ENCODE data around the gene ADAM10.
"Not testable (repeated sequence)": the region's sequence is repeated elsewhere in the genome, so short reads cannot be mapped to it uniquely, and the experiment has no call there.

Gene ADAM10

GRCh38 chr15:58666957-58667356, 82.5 kb downstream of the ADAM10 start:
- DNase-seq: no peak

DNA sequence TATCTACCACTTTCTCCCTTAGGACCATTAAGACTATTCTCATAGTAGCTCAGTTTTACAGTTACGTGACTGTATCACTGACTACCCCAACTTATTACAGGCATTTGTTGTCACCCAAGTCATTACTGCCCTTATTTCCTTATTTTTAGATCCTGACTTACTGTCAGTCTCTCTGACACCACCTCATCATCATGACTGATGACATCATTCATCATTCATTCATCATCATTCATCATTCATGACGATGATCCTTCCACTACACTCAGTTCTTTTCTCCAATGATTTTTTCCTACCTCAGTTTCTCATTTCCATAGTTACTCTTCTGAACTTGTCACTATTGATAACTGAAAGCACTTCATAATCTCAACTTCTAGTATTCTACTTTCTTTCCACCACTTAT, 83.8 kb downstream of the ADAM10 start:
- DNase-seq: no peak

DNA sequence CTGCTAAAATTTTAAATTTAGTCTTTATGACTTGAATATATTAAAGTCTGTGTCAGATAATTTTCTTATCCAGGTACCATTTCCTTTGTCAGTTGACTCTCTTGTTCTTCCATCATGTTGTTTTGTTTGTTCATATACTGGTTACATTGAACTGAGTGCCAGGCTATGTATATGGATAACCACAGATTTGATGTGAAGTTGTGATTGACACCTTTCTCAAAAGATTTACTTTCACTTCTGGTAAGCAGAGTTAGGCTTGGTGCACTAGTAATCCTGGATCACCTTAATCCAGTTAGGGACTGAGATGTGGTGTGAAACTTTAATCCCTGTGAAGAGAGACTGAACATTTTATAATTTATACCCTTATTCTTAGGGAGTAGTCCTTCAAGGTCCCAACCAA, 99.4 kb downstream of the ADAM10 start:
- DNase-seq: no peak

GRCh38 chr15:58649175-58649574, 100.3 kb downstream of the ADAM10 start:
- no peak for DNase-seq

- no peak for DNase-seq
These were observed 105.5 kb downstream of the ADAM10 start for GRCh38 chr15:58643996-58644395.

DNA sequence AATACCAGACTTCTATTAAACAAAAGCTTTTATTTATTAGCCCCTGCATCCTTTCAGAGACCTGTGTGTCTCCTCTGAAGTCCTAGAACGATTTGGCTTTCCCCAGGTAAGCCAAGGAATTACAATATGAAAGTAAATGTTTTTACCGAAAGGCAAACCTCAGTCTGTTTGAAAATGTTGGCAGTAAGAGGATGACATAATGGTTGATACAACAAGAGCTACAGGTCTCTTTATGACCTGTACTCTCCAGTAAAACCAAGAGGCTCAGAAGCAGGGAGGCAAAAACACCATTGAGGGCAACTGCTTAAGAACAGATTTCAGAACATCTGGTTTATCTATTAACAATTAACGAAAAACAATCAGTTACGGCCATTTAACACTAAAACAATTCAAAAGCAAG, 107.8 kb downstream of the ADAM10 start:
- peak in 1 of 14 donors; percentile 6 for DNase-seq

GRCh38 chr15:58639992-58640391, 109.5 kb downstream of the ADAM10 start:
- no peak for DNase-seq

- DNase-seq: no peak
These were observed 110.3 kb downstream of the ADAM10 start for GRCh38 chr15:58639002-58639756.

DNA sequence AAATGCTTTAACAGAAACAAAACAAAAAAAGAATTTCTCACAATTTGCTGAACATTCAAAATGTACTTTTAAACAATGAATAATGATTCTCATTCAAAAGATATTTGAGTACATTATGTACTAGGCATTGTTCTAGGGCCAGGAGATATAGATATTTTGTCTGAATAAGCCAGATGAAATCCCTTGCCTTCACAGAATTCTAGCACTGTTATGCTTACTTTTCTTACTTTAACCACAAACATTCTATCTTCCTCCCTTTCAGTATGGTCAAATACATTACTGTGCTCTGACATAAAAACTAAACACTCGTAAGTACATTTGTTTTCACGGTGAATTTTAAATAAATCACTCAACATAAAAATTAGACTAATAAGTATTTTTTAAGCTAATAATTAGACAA, 116.7 kb downstream of the ADAM10 start:
- no peak for DNase-seq

GRCh38 chr15:58631319-58631718, 118.2 kb downstream of the ADAM10 start:
- no peak for DNase-seq

DNA sequence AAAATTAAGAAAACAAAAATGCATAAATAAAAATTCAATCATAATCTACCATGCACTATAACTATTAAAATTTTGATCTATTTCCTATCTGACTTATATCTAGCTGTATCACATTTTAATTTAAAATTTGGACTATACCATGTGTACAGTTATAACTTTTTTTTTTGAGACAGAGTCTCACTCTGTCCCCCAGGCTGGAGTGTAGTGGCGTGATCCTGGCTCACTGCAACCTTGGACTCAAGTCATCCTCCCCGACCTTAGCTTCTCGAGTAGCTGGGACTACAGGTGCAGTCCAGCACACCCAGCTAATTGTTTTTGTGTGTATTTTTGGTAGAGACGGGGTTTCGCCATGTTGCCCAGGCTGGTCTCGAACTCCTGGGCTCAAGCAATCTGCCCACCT, 119.9 kb downstream of the ADAM10 start:
- DNase-seq: no peak

- DNase-seq: peak in 1 of 14 donors; percentile 26
These were observed 121.1 kb downstream of the ADAM10 start for GRCh38 chr15:58628206-58628947.

- no peak for DNase-seq
These were observed 121.8 kb downstream of the ADAM10 start for GRCh38 chr15:58627701-58628100.

DNA sequence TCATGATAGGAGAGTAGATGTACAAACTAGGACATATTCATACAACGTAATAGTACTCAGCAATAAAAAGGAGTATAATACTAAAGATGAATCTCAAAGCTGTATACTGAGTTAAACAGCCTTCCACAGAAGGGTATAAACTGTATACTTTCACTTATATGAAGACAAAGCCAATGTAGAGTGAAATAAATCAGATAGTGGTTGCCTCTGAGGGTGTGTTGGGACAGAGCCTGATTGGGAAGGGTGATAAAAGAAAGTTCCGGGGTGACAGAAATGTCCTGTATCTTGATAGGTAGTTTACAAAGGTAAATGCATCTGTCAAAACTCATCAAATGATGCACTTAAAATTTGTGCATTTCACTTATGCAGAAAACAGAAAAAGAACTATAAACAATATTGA, 122.5 kb downstream of the ADAM10 start:
- DNase-seq: no peak

- DNase-seq: no peak
These were observed 123.1 kb downstream of the ADAM10 start for GRCh38 chr15:58626378-58626777.

GRCh38 chr15:58622877-58623276, 126.6 kb downstream of the ADAM10 start:
- no peak for DNase-seq

- DNase-seq: not testable (repeated sequence)
These were observed 129.2 kb downstream of the ADAM10 start for GRCh38 chr15:58620268-58620667.

GRCh38 chr15:58616171-58616570, 133.3 kb downstream of the ADAM10 start:
- no peak for DNase-seq

DNA sequence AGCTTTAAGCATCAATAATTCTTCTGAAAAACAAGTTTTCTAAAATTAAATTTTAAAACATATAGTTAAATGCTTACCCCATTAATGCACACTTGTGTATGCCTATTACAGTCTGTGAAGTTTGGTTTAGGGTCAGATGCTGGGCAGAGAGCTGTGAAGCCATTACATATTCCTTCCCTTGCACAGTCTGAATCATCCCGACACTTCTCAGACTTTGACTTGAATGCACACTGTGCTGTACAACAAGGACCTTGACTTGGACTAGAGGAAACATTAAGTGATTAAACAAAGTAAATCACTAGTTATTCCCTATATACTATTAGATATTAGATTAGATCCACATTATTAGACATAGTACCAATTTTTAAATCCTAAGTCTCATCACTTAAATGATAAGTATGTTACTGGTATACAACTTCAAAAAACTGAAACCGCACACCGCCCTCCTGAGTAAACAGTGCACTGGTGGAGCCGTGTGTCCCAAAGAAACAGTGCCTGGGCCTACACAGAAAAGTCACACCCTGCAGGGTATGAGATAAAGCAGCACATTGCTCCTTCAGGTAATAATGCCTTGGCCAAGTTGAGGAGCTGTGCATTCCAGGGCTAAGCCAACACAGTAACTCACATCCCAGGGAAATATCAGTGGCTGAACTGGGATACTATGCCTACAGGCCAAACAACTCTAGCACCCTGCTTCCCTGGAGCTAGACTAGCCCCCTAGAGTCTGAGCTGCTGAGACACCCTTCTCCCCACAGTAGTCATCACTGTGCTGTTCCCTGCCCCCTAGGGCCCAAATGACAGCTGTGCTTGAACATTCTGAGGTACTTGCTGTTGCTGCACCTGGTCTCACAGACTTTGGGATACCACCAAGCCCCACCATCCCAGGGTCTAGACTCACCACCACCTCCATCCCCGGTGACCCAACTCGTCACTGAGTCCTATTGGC, 137.5 kb downstream of the ADAM10 start:
- DNase-seq: no peak

GRCh38 chr15:58608711-58609110, 140.8 kb downstream of the ADAM10 start:
- no peak for DNase-seq

DNA sequence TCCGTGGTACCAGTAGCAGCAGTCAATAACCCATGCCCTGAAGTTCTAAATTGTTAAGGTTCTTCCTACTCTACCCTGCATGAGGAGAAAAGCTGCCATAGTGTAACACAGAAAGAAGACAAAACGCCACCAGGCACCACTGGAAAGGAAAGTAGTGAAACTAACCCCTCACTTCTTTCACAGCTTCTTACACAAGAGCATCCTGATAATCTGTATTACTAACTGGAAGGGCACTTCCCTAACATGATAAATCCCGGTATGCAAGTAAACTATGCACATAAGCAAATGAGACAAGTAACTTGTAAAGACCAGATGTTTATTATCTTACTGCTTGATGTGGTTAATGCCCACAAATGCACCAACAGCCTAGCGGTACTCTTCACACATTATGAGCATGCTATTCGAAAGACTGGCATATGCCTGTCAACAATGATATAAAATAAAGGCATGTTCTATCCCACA, 141.3 kb downstream of the ADAM10 start:
- no peak for DNase-seq

- DNase-seq: no peak
These were observed 142.9 kb downstream of the ADAM10 start for GRCh38 chr15:58606577-58607080.

Data from C1 segment of cervical spinal cord (tissue), 14 donors.